Fibroblast of skin of abdomen (primary cell): ENCODE data around the gene PDXP.
"Not testable (repeated sequence)": the region's sequence is repeated elsewhere in the genome, so short reads cannot be mapped to it uniquely, and the experiment has no call there.

Experiments
- DNase-seq: peaks from one replicate; pipeline ENCODE4 v3.0.0-alpha.2; 2013

PDXP gene

DNA sequence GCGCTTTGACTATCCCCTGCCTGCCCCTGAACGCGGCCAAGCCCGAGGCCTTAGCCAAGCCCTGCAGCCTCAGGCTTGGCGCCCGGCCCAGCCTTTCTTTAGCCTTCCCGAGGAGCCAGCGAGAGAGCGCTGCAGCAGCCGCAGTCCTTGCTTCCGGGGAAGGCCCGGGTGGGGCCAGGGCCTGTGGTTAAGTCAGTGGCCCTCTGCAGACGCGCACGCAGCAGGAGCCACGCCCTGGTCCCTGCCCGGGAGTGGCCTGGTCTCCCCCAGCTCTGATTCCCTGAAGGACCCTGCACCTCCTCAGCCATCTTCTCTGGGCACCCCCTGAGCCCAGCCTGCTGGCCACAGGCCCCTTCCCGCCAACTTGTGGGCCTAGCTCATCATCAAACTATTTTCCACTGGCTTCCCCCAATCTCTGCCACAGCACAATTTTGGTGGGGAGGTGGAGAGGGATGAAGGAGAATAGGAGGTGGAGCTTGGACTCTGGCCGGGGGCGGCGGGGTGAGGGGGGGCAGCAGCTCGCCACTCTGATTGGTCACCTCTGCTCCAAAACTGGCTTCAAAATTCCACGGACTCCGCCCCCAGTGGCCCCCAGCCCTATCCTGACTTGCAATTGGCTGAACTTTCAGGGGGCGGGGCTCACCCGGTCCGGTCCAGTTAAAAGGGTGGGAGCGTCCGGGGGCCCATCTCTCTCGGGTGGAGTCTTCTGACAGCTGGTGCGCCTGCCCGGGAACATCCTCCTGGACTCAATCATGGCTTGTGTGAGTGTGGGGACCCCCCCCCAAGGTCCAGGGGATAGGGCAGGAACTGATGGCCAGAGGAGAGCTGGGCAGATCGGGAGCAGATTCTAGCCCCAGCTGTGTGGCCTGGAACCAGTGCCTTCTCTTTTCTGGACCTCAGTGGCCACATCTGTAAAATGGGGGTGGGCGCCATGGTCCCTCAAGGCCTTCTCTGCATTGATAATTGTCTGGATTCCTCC is 16.7 kb downstream of the PDXP start, which contains the start of gene LGALS1:
Gene LGALS1 (plus strand): TSS at position 686 of the 979 bp plus-strand sequence. CDS start 67 bp downstream, at position 753.
- DNase-seq = peak; percentile 99

DNA sequence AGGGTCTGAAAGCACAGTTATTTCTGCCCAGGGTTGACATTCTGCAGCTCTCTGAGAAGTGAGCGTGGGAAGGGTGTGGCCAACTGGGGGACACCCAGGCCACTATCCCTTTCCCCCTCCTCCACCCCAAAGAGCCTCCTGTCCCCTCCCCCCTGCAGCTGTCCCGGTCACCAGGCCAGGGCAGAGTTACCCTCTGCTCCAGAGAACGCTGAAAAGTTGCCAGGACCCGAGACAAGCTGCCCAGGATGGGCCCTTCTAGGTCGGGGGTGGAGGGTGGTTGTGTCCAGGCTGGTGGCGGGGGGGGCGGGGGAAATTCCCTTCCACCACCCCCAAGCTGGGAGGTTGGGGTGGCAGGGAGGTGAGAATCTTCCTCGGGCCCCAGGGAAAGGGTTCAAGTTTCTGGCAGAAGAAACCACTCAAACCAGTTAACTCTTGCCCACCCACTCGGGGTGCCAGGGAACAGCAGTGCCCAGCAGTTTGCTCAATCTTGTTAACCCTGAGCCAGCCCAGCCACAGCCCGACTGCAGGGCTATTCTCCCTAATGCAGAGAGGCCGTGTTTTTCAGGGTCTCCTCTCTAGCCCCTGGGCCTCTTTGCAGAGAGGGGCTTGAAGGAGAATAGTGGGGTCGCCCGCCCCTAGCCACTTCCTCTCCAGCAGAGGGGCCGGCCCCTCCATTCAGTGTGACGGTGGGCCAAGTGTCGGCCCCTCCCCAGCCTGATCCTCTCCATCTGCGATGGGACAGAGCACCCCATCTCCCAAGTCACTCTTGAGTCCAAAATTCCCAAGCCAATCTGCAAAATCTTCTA is 17.6 kb downstream of the PDXP start:
- peak; percentile 24 for DNase-seq

DNA sequence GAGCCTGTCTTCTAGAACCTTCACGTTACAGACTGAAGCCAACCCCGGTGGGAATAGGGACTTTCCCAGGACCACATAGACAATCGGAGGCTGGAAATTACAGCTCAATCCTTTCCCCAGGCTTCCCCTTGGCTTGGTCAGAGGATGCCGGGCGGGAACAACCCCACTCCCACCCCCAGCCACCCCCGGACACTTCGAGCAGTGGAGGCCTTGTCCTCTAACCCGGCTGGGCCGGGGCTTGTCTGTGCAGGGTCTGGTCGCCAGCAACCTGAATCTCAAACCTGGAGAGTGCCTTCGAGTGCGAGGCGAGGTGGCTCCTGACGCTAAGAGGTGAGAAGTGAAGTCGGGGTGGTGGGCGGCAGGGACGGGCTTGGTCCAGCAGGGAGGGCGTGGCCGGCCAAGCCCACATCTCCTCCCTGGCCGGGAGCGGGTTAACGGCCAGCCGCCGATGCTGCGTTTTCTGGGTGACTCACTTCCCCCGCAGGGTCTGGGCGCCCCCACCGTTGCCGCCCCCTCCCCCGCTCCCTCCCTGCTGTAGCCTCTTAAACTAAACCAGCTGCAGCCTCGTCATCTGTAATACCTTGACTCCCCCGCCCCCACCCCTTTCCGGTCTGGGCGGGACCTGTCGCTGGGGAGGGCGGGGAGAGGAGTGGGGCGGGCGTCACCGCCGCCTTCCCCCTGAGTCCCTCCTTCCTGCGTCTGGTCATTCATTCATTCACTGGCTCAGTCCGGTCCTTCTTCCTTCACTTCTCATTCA is 18.4 kb downstream of the PDXP start:
- peak; percentile 99 for DNase-seq

DNA sequence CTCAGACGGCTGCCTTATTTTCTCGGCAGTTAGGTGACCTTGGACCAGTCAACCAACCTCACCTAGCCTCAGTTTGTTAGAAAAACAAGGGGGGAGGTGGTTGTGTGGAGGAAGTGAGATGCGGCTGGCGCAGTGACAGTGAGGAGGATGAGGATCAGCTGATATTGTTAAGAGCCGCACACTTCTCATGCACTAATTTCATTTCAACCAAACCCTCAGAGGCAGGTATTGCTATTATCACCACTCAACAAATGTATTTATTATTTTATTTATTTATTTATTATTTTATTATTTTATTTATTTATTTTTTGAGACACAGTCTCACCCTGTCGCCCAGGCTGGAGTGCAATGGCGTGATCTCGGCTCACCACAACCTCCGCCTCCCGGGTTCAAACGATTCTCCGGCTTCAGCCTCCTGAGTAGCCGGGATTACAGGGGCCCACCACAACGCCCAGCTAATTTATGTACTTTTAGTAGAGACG is 19.0 kb downstream of the PDXP start:
- DNase-seq = no peak

DNA sequence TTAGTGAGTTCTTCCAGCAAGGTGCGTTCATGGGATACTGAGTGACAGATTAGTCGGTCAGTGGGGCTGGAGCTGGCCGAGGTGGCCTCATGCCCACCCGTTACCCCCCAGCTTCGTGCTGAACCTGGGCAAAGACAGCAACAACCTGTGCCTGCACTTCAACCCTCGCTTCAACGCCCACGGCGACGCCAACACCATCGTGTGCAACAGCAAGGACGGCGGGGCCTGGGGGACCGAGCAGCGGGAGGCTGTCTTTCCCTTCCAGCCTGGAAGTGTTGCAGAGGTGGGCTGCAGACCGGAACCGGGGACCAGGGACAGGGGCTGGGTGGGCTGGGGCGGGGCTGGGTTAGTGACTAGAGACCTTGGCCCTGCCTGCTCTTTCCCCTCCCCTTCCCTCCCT is 19.8 kb downstream of the PDXP start:
- no peak for DNase-seq

DNA sequence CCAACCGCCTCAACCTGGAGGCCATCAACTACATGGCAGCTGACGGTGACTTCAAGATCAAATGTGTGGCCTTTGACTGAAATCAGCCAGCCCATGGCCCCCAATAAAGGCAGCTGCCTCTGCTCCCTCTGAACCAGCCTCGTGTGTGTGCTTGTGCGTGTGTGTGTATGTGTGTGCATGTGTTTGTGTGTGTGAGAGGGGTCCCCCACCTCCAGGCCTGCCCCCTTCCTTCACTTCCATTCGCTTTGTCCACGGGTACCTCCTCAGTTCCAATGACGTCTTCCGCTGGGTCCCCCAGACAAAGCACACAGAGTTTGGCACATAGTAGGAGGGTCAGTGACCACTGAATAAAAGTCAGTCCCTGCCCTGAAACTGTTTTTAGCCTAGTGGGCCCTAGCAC is 21.1 kb downstream of the PDXP start:
- no peak for DNase-seq

DNA sequence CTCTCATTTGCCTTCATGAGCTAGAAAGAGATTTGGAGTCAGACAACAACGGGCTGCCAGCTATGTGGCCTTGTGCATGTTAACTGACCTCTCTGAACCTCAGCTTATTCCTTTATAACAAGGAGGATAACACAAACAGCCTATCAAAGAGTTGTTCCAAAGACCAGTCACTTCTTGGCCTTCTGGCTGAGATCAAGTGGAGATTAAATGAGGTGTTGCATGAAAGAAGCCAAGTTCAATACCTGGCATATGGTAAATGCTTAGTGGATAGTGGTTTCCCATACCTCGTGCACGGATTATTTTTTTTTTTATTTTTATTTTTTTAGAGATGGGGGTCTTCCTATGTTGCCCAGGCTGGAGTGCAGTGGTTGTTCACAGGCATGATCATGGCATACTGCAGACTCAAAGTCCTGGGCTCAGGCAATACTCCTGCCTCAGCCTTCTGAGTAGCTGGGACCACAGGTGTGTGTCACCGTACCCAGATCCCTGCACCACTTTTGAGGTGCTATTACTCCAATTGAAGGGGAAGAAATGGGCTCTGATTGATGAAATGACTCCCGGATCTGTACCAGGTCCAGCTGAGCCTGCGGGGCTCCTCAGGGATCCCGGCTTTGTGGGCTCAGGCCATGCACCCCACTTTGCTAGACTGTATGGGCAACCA is 21.8 kb downstream of the PDXP start:
- DNase-seq = peak; percentile 28

DNA sequence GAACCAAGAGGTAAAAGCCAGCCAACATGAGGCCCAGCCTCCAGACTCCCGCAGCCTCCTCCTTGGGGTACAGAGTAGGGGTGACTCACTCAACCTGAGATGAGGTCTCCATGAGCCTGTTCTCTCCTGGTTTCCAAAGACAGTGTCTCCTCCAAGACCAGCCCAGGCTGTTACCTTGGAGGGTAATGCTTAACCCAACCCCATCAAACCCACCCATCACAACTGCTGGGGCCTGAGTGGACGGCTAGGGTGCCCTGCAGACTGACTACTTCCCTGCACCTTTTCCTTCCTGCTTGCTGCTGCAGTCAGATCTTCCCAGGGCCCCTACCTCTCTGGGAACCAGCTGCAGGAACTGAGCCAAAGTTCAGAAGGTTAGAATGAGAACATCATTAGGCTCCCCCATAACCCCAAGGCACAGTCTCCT is 22.5 kb downstream of the PDXP start:
- peak; percentile 67 for DNase-seq

DNA sequence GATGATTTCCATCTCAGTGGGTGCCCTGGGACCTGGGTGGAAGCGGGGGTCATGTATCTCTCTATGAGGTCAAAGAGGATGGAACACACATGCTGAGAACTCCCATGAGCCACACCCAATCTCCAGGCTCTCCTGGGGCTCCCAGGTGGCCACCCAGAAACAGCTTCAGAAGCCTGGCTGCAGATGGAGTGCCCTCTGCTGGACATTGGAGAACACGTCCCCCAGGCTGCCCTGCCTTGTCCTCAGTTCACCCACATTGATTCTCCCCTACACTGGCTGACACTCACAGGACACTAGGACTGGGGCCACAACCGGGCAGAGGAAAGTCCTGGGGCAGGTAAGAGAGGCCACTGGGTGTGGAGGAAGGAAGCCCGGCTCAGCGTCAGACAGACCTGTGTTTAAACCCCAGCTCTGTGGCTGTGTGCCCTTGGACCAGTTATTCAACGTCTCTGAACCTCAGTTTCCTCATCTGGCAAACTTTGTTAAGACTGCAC is 23.1 kb downstream of the PDXP start:
- DNase-seq = peak; percentile 76

DNA sequence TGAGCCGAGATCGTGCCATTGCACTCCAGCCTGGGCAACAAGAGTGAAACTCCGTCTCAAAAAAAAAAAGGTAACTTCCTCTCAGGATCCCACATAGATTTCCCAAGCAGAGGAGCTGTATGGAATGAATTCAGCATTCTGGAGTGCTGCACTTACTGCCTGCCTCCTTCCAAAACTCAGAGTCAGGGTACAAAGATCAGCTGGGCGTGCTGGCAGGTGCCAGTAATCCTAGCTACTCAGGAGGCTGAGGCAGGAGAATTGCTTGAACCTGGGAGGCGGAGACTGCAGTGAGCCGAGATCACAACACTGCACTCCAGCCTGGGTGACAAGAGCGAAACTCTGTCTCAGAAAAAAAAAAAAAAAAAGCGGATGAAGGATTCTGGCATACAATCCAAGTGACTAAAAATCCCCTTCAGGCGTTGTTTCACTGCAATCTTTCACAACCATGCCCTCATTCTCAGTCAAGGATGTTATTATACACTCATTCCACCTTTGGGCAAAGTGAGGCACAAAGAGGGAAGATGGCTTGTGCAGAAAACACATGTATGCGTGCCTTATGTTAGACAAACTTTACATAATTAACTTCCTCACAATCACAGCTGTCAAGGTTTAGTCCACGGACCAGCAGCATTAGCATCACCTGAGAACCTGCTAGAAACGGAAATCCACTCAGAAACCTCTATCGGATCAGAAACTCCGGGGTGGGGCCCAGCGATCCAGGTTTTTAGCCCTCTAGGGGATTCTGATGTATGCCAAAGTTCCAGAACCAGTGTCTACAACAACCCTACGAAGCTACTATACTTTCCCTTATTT is 26.5 kb downstream of the PDXP start:
- no peak for DNase-seq

DNA sequence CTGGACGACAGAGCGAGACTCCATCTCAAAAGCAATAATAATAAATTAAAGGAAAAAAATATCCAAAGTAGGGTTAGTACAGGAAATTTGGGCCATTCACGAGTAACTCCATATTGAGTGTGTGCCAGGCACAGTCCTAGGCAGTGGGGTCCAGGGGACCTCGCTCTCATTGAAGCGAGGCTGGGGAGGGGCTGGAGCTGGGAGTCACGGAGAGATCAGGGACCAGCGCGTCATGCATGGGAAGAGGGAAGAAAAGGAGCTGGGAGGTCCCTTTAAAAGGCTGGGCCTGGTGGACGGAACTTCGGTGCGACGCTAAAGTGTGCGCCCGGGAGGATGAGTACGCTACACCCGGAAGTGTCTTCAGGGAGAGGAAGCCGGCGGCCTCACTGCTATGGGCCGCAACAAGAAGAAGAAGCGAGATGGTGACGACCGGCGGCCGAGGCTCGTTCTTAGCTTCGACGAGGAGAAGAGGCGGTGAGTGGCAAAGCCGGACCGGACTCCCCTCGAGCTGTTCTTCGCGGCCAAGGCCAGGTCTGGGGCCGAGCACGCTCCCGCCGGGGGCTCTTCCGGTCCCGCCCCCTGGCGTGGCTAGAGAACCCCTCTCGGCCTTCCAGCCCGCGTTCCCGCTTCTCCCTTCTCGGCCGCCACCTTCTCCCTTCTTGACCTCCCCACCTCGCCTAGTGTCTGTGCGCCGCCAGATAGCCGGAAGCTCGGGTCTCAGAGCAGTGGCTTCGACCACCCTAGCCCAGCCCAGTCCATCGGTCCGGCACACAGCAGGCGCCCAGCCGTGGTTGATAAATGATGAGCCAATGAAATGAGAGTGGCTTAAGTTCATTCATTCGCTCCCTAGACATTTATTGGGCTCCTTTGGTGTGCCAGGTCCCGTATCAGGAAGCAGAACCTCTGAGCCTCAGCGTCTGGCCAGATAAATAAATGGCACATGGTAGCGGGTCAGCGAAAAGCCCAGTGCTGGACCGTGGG is 27.8 kb downstream of the PDXP start, which contains the start of gene NOL12:
Gene NOL12 (plus strand): TSS at position 342 of the 981 bp plus-strand sequence. CDS start 50 bp downstream, at position 392.
- DNase-seq = peak; percentile 85

DNA sequence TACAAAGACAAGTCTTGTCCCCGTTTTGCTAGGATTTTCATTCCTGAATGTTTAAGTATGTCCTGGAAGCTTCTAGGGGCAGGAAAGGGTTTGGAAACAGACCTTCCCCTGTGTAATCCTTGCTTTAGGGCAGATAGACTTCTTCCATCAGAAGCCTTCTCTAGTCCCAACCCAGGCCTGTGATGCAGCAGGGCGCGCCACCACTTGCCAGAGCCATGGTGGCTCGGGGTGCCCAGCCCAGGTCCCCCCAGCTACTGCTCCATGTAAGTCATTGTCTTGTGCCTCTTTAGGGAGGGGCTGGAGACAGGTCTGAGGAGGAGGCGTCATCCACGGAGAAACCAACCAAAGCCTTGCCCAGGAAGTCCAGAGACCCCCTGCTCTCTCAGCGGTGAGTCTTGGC is 31.9 kb downstream of the PDXP start:
- DNase-seq = no peak

DNA sequence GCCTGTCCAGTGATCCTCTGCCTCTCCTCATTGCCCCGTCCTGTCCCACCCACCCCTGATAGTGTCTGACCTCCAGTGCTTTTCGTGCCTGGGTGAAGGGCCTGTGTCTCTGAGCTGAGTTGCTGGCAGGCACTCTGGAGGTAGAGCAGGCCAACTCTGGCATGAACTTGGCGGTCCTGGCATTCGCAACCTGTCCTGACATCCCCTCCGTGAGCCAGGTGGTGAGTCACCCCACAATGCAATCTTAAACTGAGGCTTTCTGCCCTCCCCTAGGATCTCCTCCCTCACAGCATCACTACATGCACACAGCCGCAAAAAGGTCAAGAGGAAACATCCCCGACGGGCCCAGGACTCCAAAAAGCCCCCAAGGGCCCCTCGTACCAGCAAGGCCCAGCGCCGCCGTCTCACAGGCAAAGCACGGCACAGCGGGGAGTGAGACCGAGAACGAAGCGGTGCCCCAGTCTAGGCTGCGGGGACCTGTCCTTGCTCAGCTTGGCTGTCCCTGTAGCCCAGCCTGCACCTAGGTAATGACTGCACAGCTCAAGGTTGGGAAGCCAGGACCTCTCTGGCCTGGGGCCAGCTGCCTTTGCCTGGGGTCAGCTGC is 32.5 kb downstream of the PDXP start:
- no peak for DNase-seq

DNA sequence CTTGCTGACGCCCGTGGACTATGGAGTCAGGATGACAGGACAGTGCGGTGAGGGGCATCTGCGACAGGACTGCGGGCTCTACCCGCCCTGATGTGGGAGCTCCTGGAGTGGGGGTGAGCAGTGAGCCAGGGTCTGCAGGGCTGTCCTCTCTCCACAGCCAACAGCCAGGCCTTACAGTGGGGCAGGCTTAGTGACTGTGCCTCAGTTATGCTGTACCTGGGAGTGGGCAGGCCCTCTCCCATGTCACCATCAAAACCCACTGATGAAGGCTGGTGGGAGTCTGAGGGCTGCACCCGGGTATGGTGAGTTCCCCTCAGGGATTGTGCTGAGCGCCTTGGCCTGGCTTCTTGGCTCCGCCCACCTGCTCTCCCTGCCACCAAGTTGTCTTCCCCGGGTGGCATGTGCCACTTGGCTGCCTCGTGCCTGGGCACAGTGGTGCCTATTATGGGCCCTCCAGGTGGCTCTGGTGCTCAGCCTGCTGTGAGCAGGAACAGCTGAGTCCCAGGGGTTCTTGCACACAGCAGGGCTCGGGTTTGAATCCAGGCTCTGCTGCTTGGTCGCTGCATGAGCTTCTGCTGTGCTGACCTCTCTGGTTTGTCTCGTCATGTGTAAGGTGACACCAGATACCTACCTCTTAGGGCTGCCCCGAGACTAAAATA is 34.2 kb downstream of the PDXP start:
- DNase-seq = no peak

DNA sequence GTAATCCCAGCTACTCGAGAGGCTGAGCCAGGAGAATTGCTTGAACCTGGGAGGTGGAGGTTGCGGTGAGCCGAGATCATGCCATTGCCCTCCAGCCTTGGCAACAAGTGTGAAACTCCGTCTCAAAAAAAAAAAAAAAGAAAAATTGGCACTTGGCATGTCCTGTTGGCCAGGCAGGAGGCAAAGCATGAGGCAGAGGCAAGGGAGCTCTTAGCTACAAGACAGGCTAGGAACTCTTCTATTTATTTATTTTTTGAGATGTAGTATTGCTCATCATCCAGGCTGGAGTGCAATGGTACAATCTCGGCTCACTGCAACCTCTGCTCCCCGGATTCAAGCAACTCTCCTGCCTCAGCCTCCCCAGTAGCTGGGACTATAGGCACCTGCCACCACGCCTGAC is 35.6 kb downstream of the PDXP start:
- not testable (repeated sequence) for DNase-seq

DNA sequence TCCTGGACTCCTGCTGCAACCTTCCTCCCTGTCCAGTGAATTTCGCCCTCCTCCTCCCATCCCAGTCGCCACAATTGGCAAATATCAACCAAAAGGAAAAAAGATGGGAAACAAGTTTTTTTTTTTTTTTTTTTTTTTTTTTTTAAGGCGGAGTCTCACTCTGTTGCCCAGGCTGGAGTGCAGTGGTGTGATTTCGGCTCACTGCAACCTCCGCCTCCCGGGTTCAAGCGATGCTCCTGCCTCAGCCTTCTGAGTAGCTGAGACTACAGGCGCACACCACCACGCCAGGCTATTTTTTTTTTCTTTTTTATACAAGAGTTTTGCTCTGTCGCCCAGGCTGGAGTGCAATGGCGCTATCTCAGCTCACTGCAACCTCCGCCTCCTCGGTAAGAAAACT is 37.7 kb downstream of the PDXP start:
- DNase-seq = not testable (repeated sequence)

DNA sequence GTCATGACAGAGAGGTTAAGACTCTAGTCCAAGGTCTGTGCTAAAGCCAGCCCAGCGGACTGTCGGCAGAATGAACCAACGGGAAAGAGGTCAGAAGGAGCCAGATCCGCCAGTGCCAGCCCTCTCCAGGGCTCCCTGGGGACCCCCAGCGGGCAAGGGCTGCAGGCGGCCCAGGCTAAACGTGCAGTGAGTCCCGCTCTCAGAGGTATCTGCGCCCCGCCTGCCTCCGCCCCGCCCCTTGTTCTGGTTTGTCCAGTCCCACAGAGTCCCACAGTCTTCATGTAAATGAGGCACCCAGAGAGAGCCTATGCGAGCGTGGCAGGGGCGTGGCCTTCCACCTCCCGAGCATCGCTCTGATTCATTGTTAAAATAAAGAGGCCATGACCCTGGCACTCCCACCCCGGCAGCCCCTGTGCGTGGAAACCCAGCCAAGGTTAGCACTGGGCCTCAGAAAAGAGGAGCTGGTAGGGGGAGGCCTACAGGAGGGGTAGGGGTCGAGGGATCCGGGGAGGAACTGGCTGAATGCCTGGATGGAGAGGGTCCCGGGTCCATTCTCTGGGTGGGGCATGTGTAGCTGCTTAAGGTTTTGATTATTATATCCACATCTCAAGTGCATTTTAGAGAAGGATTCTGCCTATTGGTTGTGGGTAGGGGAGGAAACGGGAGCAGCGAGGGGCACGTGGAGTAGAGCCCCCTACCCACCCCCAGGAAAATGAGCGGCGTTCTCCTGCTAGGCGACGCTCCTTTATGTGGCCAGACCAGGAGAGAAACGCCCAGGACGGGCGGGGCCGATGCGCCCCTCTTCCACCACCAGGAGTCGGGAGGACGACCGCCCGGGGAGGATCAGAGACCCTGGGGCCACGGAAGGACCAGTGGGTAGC is 38.4 kb downstream of the PDXP start, which contains the start of gene TRIOBP:
Gene TRIOBP (plus strand): TSS at position 392 of the 881 bp plus-strand sequence. CDS start 4,318 bp downstream, outside the sequence.
- peak; percentile 96 for DNase-seq
